HG03571 (cell line): ENCODE data around the gene TTBK2.

Experiments
- ATAC-seq: cut with Tn5 transposase; IDR thresholded peaks from one replicate; pipeline ENCODE4 v1.9.1; 2021; ENCODE audit not compliant: unreplicated experiment

Gene TTBK2

GRCh38 chr15:42694398-42694797, 226.2 kb downstream of the TTBK2 start:
- no peak for ATAC-seq

GRCh38 chr15:42693942-42694341, 226.6 kb downstream of the TTBK2 start:
- no peak for ATAC-seq

- ATAC-seq: no peak
Observed at GRCh38 chr15:42693496-42693895, 227.1 kb downstream of the TTBK2 start.

- ATAC-seq: no peak
Observed at GRCh38 chr15:42692997-42693396, 227.6 kb downstream of the TTBK2 start.

- no peak for ATAC-seq
Observed at GRCh38 chr15:42692536-42692935, 228.0 kb downstream of the TTBK2 start.

GRCh38 chr15:42691770-42692169, 228.8 kb downstream of the TTBK2 start:
- no peak for ATAC-seq

- no peak for ATAC-seq
Observed at GRCh38 chr15:42691308-42691707, 229.3 kb downstream of the TTBK2 start.
